NCI-H2081 treated with DMSO at 0.1 percent for 48 hours (cell line): ENCODE results near the gene ZSCAN10.

Source experiments
- DNase-seq: peaks from one replicate; lab custom pipeline; 2025; lab: John Stamatoyannopoulos, UW

The ZSCAN10 gene

GRCh38 chr16:3134338-3135125, 35.4 kb upstream of the ZSCAN10 start, which contains the start of gene ZNF213:
ZNF213 (plus strand) TSS chr16:3135029; CDS start chr16:3137281, 2,252 bp downstream.
- DNase-seq = peak; percentile 92

DNA sequence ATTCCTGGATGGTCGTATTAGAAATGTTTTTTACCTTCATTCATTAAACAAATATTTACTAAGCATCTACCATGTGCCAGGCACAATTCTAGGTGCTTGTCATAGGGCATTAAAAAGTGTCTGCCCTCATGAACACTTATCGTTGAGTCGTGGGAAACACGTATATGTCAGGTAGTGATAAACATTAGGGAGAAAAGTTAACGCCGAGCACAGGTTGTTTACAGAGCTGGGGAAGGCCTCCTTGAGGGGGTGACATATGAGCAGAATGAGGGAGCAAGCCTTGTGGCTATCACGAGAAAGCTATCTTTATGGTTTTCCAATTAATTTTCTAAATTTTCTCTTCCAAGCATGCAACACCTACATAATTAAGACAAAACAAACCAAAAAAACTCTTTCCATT, 34.8 kb upstream of the ZSCAN10 start:
- DNase-seq = no peak

DNA sequence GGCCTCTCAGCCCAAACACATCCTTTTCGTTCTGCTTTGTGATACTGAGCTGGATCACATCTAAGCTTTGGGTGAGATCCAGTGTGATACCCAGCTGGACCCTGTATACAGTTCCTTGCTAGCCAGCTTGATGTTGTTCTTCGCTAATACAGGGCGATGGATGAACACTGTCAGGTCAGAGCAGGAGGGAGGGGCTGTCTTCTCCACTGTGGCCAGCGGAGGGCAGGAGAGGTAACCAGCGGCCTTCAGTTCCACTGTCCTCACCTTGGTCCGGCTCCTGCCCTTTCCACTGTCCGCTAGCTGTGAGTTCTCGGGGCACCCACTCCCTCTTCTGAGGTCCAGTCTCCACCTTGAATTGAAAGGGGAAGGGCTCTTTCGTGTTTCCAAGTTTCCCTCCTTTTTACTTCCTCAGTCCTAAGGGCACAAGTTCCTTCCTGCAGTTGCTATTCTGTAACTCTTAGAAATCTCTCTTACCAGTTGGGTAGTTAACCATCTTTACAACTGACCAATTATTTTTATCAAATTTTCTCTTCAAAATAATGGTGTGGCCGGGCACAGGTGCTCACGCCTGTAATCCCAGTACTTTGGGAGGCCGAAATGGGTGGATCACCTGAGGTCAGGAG, 32.8 kb upstream of the ZSCAN10 start:
- DNase-seq = no peak

- peak; percentile 69 for DNase-seq
Measured at GRCh38 chr16:3129137-3130131, 30.3 kb upstream of the ZSCAN10 start.

- no peak for DNase-seq
Measured at GRCh38 chr16:3127745-3128144, 28.7 kb upstream of the ZSCAN10 start.

DNA sequence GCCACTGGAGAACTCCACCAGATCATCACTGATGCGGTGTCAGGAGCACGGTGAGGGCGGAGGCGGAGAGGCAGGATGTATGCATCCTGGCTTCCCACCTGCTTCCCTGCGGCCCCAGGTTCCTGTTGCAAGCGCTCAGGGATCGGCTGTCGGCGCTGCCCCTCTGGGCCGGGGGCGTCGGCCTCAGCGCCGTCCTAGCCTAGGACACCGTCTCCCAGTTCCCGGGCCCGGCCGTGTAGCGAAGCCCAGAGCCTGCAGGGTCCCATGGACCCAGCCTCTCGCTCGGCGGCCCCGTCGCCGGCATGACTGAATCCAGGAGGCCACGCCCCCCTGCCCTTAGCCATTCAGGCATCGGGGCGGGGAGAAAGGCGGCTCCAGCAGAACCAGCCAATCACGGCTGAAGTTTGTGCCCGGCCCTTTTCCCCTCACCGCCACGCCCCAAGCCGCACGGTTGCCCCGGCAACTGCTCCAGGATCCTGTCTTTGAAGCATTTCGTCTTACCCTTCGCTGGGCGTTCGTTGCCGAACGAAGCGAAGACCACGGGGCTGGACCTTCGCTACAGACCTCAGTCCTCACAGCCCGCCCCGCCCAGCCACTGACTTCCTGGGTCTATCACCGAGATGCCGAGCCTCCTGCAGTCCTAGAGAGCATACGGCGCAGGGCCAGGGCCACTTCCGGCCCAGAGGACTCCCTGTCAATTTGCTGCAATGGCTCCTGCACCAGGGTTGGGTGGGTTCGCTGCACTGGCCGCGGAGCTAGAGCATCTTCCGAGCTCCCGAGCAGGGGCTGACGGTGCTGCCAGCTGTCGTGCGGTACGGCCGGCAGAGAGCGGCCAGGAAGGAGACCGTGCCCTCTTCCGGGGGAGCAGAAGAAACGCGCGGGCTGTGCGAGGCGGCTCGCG, 25.1 kb upstream of the ZSCAN10 start:
- DNase-seq = peak; percentile 76

DNA sequence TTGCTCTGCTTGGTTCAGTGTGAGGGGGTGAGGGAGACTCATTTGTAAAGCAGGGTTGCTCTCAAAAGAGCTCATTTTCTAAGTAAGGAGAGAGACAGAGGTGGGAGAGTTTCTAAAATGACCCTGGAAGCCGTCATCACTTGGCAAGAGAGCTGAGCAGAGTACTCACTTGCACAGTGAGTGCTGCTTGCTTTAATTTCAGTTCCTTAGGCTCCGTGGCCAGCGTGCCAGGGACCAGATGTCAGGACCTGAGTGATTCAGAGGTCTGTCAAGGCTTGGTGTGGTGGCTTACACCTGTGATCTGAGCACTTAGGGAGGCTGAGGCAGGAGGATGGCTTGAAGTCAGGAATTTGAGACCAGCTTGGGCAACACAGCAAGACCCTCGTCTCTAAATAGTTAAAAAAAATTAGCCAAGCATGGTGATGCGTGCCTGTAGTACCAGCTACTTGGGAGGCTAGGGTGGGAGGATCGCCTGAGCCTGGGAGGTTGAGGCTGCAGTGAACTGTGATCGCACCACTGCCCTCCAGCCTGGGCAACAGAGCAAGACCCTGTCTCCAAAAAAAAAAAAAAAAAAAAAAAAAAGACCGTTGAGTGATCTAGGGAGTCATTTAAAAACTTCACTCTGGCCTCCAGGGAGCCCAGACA, 24.0 kb upstream of the ZSCAN10 start:
- DNase-seq = no peak

- no peak for DNase-seq
Measured at GRCh38 chr16:3121851-3122467, 22.9 kb upstream of the ZSCAN10 start.

GRCh38 chr16:3120435-3120834, 21.3 kb upstream of the ZSCAN10 start:
- DNase-seq = no peak

- no peak for DNase-seq
Measured at GRCh38 chr16:3119701-3120408, 20.8 kb upstream of the ZSCAN10 start.

DNA sequence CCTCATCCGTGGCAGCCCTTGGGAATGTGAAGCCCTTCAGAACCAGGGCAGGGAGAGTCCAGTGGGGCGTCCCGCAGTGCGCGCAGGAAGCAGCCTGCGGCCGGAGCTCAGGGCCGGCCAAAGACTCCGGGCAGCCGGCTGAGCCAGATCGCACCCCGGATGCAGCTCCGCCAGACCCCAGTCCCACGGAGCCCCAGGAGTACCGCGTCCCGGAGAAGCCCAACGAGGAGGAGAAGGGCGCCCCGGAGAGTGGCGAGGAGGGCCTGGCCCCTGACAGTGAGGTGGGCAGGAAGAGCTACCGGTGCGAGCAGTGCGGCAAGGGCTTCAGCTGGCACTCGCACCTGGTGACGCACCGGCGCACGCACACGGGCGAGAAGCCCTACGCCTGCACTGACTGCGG, 20.2 kb upstream of the ZSCAN10 start:
- DNase-seq = no peak

GRCh38 chr16:3118846-3119245, 19.8 kb upstream of the ZSCAN10 start:
- no peak for DNase-seq

- DNase-seq = no peak
Measured at GRCh38 chr16:3118204-3118790, 19.2 kb upstream of the ZSCAN10 start.

- no peak for DNase-seq
Measured at GRCh38 chr16:3115561-3115960, 16.5 kb upstream of the ZSCAN10 start.

DNA sequence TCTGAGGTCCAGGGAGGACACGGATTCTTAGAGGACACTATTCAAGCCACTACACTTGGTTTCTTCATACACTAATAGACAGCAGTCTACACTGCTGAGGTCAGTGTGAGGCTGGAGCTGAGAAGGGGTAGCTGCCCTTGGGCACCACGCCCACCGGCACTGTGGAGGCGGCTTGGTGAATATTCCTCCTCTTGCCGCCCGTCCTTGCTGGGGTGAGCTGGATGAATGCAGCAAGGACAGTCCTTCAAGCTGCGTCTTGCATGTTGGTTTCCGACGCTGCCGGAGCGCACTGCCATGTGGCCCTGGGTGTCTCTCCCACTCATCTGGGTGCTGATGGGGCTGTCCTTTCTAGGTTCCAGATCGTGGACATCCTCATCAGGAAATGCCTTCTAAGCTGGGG, 15.9 kb upstream of the ZSCAN10 start:
- DNase-seq = no peak

GRCh38 chr16:3113765-3114479, 14.8 kb upstream of the ZSCAN10 start:
- DNase-seq = no peak

- no peak for DNase-seq
Measured at GRCh38 chr16:3112881-3113574, 13.9 kb upstream of the ZSCAN10 start.
